ENCODE measurements around the gene CMTM7.

Gene CMTM7

DNA sequence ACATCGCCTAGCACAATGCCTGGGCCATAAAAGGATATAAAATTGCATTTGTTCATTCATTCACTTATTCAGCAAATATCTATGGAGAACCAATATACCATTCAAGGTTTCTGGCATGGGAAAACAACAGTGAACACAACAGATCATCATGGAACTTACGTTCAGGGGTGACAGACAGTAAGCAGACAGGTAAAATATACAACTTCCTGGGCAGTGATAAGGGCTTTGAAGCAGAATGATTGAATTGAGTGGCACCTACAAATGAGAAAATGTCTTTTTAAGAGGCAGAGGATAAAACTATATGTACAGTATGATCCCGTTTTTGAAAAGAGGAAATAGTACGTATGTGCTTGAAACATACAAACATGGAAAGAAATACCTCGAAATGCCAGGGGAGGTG, 39.2 kb downstream of the CMTM7 start:
- no peak overlapping the region for H3K4me3 ChIP-seq (ENCODE audit: low read depth, low read length)
- POLR2A ChIA-PET = no interaction called here
- TF ChIP-seq ZNF707 (tag by site-specific recombination; IDR thresholded peaks at IDR 0.05) (no peak), ZNF221 (tag by site-specific recombination; IDR thresholded peaks at IDR 0.05; ENCODE audit: borderline replicate concordance) (no peak), SETDB1 (IDR thresholded peaks at IDR 0.05; ENCODE audit: insufficient read length, low read length) (no peak), ZNF558 (tag by site-specific recombination; IDR thresholded peaks at IDR 0.05) (no peak), ZNF549 (tag by site-specific recombination; IDR thresholded peaks at IDR 0.05) (no peak), ZNF335 (tag by site-specific recombination; conservative IDR thresholded peaks at IDR 0.05) (no peak), SCRT1 (tag by site-specific recombination; IDR thresholded peaks at IDR 0.05; ENCODE audit: borderline replicate concordance) (no peak), ZNF157 (tag by site-specific recombination; IDR thresholded peaks at IDR 0.05) (no peak), ZFP37 (tag by site-specific recombination; IDR thresholded peaks at IDR 0.05) (no peak), ZIC2 (tag by site-specific recombination; IDR thresholded peaks at IDR 0.05) (no peak), ZNF473 (tag by site-specific recombination; IDR thresholded peaks at IDR 0.05) (no peak), ZNF629 (tag by site-specific recombination; IDR thresholded peaks at IDR 0.05) (no peak), ZNF433 (tag by site-specific recombination; IDR thresholded peaks at IDR 0.05; ENCODE audit: low read depth) (no peak), ZNF280D (tag by site-specific recombination; IDR thresholded peaks at IDR 0.05) (no peak), ZNF2 (tag by site-specific recombination; IDR thresholded peaks at IDR 0.05) (no peak)
- no peaks in the 10 kb centered on the region for H3K4me1 ChIP-seq (ENCODE audit: control insufficient read depth, insufficient read depth, low read length)
- CTCF ChIA-PET = no interaction called here
- H3K27ac ChIP-seq (ENCODE audit: extremely low read depth, low read depth, low read length) = no peak overlapping the region
- H3K36me3 ChIP-seq (ENCODE audit: control insufficient read depth in 2 of 2, insufficient read depth in 1 of 2, low read length in 2 of 2) = no peaks in the 10 kb centered on the region
- no peaks in the 10 kb centered on the region for H3K9me3 ChIP-seq (ENCODE audit: control insufficient read depth, insufficient read depth, low read depth, low read length)

DNA sequence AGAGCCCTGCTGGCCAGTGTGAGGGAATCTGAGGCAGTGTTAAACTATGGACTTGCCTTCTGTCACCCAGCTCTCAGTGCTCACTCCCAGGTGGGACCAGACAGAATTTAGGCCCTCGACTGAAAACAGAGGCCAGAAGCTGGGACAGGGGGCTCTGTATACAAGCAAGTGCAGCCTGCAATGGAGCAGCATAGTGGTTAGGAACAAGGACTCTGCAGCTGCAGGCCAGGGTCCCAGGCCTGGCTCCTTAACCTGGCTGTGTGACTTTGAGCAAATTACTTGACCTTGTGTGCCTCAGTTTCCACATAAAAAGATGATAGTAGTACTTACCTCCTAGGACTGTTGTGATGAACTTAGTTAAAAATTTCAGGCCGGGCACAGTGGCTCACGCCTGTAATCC, 39.8 kb downstream of the CMTM7 start:
- CTCF ChIA-PET = no interaction called here
- Histone ChIP-seq H3K27ac (ENCODE audit: extremely low read depth, low read depth, low read length) (no peak overlapping the region), H3K4me1 (ENCODE audit: control insufficient read depth, insufficient read depth, low read length) (no peaks in the 10 kb centered on the region), H3K9me3 (ENCODE audit: control insufficient read depth, insufficient read depth, low read depth, low read length) (no peaks in the 10 kb centered on the region), H3K36me3 (ENCODE audit: control insufficient read depth in 2 of 2, insufficient read depth in 1 of 2, low read length in 2 of 2) (no peaks in the 10 kb centered on the region), H3K4me3 (ENCODE audit: low read depth, low read length) (no peak overlapping the region)
- POLR2A ChIA-PET = no interaction called here
- TF ChIP-seq, protein P1, sequence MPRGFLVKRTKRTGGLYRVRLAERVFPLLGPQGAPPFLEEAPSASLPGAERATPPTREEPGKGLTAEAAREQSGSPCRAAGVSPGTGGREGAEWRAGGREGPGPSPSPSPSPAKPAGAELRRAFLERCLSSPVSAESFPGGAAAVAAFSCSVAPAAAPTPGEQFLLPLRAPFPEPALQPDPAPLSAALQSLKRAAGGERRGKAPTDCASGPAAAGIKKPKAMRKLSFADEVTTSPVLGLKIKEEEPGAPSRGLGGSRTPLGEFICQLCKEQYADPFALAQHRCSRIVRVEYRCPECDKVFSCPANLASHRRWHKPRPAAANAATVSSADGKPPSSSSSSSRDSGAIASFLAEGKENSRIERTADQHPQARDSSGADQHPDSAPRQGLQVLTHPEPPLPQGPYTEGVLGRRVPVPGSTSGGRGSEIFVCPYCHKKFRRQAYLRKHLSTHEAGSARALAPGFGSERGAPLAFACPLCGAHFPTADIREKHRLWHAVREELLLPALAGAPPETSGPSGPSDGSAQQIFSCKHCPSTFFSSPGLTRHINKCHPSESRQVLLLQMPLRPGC (tag by site-specific recombination; IDR thresholded peaks at IDR 0.05) = no peak
- TF ChIP-seq ZBTB6 (tag by site-specific recombination; IDR thresholded peaks at IDR 0.05) (no peak), OVOL3 (tag by site-specific recombination; IDR thresholded peaks at IDR 0.05) (no peak), ZIC2 (tag by site-specific recombination; IDR thresholded peaks at IDR 0.05) (no peak), KLF8 (tag by site-specific recombination; IDR thresholded peaks at IDR 0.05) (no peak), ZNF146 (tag by site-specific recombination; IDR thresholded peaks at IDR 0.05) (no peak), ZBTB48 (tag by site-specific recombination; IDR thresholded peaks at IDR 0.05) (no peak), ZSCAN30 (tag by site-specific recombination; IDR thresholded peaks at IDR 0.05) (no peak), ZNF266 (tag by site-specific recombination; IDR thresholded peaks at IDR 0.05; ENCODE audit: low read depth) (no peak), ZNF354C (tag by site-specific recombination; IDR thresholded peaks at IDR 0.05; ENCODE audit: borderline replicate concordance, low read depth) (no peak), ZNF169 (tag by site-specific recombination; IDR thresholded peaks at IDR 0.05) (no peak), ZNF48 (tag by site-specific recombination; IDR thresholded peaks at IDR 0.05) (no peak), ZSCAN16 (tag by site-specific recombination; IDR thresholded peaks at IDR 0.05) (no peak), ZNF792 (tag by site-specific recombination; IDR thresholded peaks at IDR 0.05) (no peak), ZNF707 (tag by site-specific recombination; IDR thresholded peaks at IDR 0.05) (no peak), ZNF837 (tag by site-specific recombination; IDR thresholded peaks at IDR 0.05) (no peak), ZNF132 (tag by site-specific recombination; IDR thresholded peaks at IDR 0.05; ENCODE audit: borderline replicate concordance) (no peak)
- TF ChIP-seq, protein P2, sequence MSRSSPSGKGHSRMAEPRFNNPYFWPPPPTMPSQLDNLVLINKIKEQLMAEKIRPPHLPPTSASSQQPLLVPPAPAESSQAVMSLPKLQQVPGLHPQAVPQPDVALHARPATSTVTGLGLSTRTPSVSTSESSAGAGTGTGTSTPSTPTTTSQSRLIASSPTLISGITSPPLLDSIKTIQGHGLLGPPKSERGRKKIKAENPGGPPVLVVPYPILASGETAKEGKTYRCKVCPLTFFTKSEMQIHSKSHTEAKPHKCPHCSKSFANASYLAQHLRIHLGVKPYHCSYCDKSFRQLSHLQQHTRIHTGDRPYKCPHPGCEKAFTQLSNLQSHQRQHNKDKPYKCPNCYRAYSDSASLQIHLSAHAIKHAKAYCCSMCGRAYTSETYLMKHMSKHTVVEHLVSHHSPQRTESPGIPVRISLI (tag by site-specific recombination; IDR thresholded peaks at IDR 0.05) = no peak

Data from HEK293 (cell line).